Measurements from ENCODE around the gene ARHGEF37. TPM values are rescaled to one million over a fixed set of nuclear protein-coding genes. Genes with fewer than 3 reads are reported as not detected.
"Not testable (repeated sequence)": the region's sequence is repeated elsewhere in the genome, so short reads cannot be mapped to it uniquely, and the experiment has no call there.

Gene ARHGEF37, protein sequence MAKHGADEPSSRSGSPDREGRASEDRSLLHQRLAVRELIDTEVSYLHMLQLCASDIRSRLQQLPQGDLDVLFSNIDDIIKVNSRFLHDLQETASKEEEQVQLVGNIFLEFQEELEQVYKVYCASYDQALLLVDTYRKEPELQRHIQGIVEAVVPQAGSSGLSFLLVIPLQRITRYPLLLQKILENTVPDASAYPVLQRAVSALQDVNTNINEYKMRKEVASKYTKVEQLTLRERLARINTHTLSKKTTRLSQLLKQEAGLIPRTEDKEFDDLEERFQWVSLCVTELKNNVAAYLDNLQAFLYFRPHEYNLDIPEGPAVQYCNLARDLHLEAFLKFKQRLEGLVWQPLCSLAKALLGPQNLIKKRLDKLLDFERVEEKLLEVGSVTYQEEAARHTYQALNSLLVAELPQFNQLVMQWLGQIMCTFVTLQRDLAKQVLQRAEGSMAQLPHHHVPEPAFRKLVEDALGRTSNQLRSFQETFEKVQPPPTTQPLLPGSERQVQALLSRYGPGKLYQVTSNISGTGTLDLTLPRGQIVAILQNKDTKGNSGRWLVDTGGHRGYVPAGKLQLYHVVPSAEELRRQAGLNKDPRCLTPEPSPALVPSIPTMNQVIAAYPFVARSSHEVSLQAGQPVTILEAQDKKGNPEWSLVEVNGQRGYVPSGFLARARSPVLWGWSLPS
- 10 to 100 TPM in 2 of 3 donors, 1 to 10 TPM in 1; 5.3 to 54.4 (median 29.2) TPM for total RNA-seq

DNA sequence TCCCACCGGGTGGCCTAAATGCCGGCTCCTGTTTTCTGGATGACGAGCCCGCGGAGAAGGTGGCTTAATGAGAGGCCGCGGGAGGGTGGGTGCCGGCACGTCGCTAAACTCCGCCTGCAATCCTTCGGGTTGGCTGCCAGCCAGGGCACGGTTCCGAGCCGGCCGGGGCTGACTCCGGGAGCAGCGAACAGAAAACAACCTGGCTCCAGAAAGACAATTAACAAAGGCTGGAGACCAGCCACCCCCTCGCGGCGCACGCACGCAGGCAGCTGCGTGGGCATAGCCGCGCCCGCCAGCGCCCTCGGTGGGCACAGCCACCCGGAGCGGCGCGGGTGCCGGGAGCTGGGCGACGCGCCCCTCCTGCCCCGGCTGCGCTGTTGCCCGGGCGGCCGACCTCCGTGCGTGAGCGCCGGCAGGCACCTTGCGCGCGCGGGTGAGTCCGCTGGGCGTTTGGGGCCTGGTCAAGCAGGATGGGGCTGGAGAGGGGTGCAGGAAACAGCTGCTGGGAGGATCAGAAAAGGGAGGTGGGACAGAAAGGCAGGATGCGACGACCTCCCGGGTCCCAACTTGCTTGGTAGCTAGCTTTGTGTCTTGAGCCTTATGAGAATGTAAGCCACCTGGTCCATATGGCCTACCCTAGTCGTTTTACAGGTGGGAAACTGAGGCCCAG, at the start of gene ARHGEF37:
Gene ARHGEF37 (plus strand): TSS at position 307 of the 670 bp plus-strand sequence. CDS start 16,272 bp downstream, outside the sequence.
- peaks cover 4 to 14% of the 10 kb centered on the region in 2 donors for H3K4me1 ChIP-seq
- no peaks in the 10 kb centered on the region for H3K36me3 ChIP-seq
- H3K9me3 ChIP-seq = no peaks in the 10 kb centered on the region
- peak within 1 kb of the TSS; percentile 92 for H3K27ac ChIP-seq
- H3K4me3 ChIP-seq = peak within 1 kb of the TSS; percentile 59 to 72 (median 65)
- TF ChIP-seq, protein P1, sequence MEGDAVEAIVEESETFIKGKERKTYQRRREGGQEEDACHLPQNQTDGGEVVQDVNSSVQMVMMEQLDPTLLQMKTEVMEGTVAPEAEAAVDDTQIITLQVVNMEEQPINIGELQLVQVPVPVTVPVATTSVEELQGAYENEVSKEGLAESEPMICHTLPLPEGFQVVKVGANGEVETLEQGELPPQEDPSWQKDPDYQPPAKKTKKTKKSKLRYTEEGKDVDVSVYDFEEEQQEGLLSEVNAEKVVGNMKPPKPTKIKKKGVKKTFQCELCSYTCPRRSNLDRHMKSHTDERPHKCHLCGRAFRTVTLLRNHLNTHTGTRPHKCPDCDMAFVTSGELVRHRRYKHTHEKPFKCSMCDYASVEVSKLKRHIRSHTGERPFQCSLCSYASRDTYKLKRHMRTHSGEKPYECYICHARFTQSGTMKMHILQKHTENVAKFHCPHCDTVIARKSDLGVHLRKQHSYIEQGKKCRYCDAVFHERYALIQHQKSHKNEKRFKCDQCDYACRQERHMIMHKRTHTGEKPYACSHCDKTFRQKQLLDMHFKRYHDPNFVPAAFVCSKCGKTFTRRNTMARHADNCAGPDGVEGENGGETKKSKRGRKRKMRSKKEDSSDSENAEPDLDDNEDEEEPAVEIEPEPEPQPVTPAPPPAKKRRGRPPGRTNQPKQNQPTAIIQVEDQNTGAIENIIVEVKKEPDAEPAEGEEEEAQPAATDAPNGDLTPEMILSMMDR (IDR thresholded peaks at IDR 0.05) = no peak
- TF ChIP-seq POLR2AphosphoS5 (IDR thresholded peaks at IDR 0.05) (peak in 2 of 3 donors; percentile 29 to 49), POLR2A (IDR thresholded peaks at IDR 0.05) (no peak)
- no peaks in the 10 kb centered on the region for H3K27me3 ChIP-seq
- intact Hi-C loops (cut with DNase I; ENCODE audit: low total_unique reads) = no loop called here
- DNase-seq (ENCODE audit: low spot score in 2 of 2) = peak; percentile 88 to 94

DNA sequence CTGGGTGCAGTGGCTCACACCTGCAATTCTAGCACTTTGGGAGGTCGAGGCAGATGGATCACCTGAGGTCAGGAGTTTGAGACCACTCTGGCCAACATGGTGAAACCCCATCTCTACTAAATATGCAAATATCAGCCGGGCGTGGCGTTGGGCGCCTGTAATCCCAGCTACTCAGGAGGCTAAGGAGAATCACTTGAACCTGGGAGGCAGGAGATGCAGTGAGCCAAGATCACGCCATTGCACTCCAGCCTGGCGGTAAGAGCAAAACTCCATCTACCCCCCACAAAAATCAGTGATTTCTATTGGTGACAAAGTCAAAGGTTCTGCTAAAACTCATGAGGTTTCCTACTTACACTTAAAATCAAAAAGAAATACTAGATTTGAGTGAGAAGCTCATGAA, 48.9 kb upstream of the ARHGEF37 start:
- Histone ChIP-seq H3K27me3 (no peaks in the 10 kb centered on the region), H3K9me3 (no peaks in the 10 kb centered on the region), H3K4me3 (no peak overlapping the region), H3K27ac (no peak overlapping the region), H3K36me3 (no peaks in the 10 kb centered on the region), H3K4me1 (peaks cover 0 to 17% of the 10 kb centered on the region in 2 donors)
- no peak for DNase-seq (ENCODE audit: low spot score in 2 of 2)
- TF ChIP-seq, protein P1 (IDR thresholded peaks at IDR 0.05) = no peak
- TF ChIP-seq POLR2A (IDR thresholded peaks at IDR 0.05) = no peak
- TF ChIP-seq POLR2AphosphoS5 (IDR thresholded peaks at IDR 0.05) = no peak
- intact Hi-C loops (cut with DNase I; ENCODE audit: low total_unique reads) = no loop called here

DNA sequence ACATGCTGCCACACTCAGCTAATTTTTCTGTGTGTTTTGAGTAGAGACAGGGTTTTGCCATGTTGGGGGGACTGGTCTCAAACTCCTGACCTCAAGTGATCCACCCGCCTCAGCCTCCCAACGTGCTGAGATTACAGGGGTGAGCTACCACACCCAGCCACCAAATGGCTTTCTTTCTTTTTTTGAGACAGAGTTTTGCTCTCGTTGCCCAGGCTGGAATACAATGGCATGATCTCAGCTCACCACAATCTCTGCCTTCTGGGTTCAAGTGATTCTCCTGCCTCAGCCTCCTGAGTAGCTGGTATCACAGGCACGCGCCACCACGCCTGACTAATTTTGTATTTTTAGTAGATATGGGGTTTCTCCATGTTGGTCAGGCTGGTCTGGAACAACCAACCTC, 45.5 kb upstream of the ARHGEF37 start:
- H3K27me3 ChIP-seq; H3K9me3 ChIP-seq; H3K4me3 ChIP-seq; intact Hi-C loops (cut with DNase I; ENCODE audit: low total_unique reads); H3K36me3 ChIP-seq; DNase-seq (ENCODE audit: low spot score in 2 of 2): not testable (repeated sequence)
- Histone ChIP-seq H3K27ac (peak overlapping the region in 1 of 2 donors; percentile 30), H3K4me1 (peaks cover 0 to 12% of the 10 kb centered on the region in 2 donors)

DNA sequence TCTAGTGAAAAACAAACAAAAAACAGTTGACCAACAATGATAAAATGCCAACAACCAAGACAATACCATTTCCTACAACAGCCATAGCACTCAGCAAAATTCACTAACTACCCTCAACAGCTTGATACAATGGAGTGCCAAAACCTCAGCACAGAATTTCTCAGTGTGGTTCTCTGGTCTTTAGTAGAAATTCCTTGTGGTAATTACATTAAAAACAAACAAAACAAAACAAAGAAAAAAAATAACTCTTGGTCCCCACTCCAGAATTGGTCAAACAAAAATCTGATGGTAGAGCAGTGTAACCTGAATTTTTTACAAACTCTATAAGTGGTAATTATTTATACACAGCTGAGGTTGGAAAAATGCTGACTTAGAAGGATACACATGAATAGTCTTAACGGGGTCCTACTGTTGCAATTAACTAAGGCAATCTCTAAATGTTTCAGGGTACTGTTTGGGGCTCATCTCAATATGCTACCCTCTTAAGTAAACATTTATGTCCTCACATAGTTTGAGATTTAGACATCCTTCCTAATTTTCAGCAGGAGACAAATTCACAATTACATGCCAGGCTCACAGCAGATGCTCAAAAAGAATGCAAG, 43.8 kb upstream of the ARHGEF37 start:
- DNase-seq (ENCODE audit: low spot score in 2 of 2) = no peak
- no peak for TF ChIP-seq POLR2A (IDR thresholded peaks at IDR 0.05)
- TF ChIP-seq POLR2AphosphoS5 (IDR thresholded peaks at IDR 0.05) = no peak
- TF ChIP-seq, protein P1 (IDR thresholded peaks at IDR 0.05) = no peak
- H3K27ac ChIP-seq = peak overlapping the region in 1 of 2 donors; percentile 15
- H3K4me3 ChIP-seq = no peak overlapping the region
- no peaks in the 10 kb centered on the region for H3K36me3 ChIP-seq
- H3K27me3 ChIP-seq = no peaks in the 10 kb centered on the region
- H3K9me3 ChIP-seq = no peaks in the 10 kb centered on the region
- intact Hi-C loops (cut with DNase I; ENCODE audit: low total_unique reads) = no loop called here
- peaks cover 0 to 12% of the 10 kb centered on the region in 2 donors for H3K4me1 ChIP-seq

DNA sequence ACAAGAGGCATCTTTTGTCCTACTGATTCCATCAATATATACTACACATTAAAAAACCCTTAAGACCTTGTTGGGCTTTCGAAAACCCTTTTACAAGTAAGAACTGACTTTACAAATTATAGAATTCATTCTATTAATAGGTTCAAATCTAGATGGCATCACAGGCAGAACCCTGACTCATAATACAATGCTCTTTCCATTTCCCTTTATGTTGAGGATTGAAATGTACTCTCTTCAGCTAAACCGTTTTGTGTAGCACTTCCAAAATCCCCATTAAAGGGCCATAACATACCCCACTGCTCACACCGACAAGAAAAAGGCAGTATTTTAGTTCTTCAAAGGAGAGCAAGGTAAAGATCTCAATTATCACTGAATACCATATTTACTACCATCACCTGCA, 41.2 kb upstream of the ARHGEF37 start:
- intact Hi-C loops (cut with DNase I; ENCODE audit: low total_unique reads) = no loop called here
- H3K27ac ChIP-seq = no peak overlapping the region
- peaks cover 0 to 27% of the 10 kb centered on the region in 2 donors for H3K4me1 ChIP-seq
- no peak overlapping the region for H3K4me3 ChIP-seq
- DNase-seq (ENCODE audit: low spot score in 2 of 2) = no peak
- H3K27me3 ChIP-seq = no peaks in the 10 kb centered on the region
- TF ChIP-seq POLR2A (IDR thresholded peaks at IDR 0.05) (no peak), POLR2AphosphoS5 (IDR thresholded peaks at IDR 0.05) (no peak)
- TF ChIP-seq, protein P1 (IDR thresholded peaks at IDR 0.05) = no peak
- H3K9me3 ChIP-seq = no peaks in the 10 kb centered on the region
- H3K36me3 ChIP-seq = no peaks in the 10 kb centered on the region

All from breast epithelium (tissue), 4 donors.